Stimulated activated CD4-positive, alpha-beta T cell treated with anti-CD3 and anti-CD28 coated beads, Interleukin-12 subunit alpha, Interleukin-12 subunit beta, amount 100 ng/mL, for 48 hours (primary cell): ENCODE results near the gene MRTFB.
"Not testable (repeated sequence)": the region's sequence is repeated elsewhere in the genome, so short reads cannot be mapped to it uniquely, and the experiment has no call there.

Source experiments
- DNase-seq, 3 donors: peaks; one replicate each; pipeline ENCODE4 v3.0.0-alpha.2; 2020; ENCODE audit warnings: low read depth in 2 of 3, low spot score in 1 of 3

Gene MRTFB

DNA sequence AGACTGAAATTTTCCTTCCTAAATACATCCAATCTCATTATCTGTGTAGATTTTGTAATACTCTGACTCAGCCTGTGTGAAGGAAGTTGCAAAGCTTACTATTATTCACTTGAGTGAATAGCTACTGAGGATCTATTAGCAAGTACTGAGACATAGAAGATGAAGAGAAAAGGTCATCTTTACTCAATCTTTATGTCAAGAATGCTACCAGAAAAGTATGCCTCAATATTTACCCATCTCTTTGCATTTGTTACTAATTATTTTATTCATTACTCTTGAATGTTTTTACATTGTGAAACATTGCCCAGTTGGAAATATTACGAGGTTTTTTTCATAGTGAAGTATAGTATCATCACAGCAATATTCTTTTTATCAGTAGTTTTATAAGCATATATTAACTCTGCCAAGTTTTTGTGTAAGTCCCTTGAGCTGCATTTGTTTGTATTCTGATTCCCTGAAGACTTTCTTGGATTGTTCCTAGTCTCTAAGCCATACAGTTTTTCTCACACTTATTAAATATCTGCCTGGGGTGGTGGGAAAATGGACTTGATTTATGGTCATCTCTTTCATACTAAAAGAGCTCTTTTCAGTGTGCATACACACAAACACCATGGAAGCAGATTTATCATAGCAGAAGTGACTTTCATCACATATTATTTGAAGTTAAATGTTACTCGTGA is 110.4 kb downstream of the MRTFB start:
- no peak for DNase-seq

DNA sequence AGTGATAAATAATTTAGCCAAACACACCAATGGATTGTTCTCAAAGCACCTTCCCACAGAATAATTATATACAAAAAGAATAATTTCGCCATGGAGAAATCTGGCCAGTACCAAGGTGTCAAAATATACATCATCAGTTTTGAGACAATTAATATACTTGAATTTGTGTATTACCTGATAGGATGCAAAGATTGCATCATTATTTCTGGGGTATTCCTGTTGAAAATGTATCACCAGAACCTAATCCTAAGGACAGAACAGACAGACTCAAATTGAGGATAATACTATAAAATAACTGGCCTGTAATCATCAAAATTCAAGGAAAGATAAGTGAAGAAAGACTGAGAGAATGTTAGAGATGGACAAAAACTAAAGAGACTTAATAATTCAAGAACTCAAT is 111.9 kb downstream of the MRTFB start:
- DNase-seq, result no peak

DNA sequence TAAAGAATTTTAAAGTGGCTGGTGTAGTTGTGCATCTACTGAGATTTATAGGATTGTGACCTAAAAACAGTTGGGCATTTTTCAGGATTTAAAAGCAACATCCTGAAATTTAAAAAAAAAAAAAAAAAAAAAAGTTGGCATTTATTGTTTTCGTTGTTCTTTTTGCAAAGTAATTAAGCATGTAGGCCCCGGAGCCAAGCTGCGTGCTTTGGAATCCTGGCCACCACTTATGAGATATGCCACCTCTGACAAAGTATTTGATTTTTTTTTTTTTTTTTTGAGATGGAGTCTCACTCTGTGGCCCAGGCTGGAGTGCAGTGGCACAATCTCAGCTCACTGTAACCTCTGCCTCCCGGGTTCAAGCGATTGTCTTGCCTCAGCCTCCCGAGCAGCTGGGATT is 112.8 kb downstream of the MRTFB start:
- DNase-seq, result not testable (repeated sequence)

DNA sequence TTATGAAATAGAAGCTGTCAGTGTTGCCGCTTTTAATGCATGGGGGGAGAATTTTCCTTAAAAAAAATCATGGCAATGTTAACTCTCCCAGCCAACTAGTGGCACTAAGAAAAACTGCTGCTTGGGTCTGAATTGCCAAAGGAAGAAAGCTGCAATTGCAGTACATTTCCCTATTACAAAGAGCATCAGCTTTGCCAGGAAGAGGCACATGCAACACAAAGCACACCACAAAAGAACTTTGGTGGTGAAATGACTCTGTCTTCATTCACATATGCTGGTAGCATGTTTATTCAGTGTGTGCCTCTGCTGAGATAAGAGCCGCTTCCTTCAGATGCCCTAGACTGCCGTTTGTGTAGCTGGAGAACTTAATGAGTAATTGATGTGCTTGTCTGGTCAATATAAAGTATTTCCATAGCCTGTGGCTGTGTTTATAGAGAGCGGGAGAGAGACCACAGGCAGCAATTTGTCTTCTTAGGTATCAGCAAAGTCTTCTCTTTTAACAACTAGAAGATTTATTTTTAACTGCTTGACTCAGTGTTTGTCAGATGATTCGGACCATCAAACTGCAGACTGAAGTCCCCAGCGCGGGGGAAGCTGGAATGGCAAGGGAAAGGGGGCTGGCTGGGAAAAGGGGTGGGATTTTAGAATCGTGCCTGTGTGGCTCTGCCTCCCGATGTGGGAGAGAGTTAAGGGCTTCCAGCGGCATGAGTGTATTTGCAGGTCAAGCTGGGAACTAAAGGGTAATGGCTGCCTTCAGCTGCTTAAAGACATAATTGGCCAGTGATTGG is 115.1 kb downstream of the MRTFB start:
- peak in 1 of 3 donors; percentile 8 for DNase-seq

DNA sequence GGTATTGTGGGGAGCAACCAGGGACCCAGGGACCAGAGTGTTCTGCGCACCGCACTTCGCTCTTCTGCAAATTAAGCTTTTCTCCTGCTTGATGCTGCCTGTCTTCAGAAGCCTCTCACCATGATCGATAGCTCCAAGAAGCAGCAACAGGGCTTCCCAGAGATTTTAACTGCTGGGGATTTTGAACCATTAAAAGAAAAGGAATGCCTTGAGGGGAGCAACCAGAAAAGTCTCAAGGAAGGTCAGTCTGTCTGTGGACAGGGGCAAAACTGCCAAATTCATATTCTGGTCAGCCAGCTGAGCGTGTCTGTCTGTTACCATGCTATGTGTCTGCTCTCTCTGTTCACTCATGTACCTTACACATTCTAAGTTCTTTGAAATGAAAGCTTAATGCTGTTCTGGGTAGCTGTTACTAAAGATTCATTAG is 115.7 kb downstream of the MRTFB start:
- no peak for DNase-seq

DNA sequence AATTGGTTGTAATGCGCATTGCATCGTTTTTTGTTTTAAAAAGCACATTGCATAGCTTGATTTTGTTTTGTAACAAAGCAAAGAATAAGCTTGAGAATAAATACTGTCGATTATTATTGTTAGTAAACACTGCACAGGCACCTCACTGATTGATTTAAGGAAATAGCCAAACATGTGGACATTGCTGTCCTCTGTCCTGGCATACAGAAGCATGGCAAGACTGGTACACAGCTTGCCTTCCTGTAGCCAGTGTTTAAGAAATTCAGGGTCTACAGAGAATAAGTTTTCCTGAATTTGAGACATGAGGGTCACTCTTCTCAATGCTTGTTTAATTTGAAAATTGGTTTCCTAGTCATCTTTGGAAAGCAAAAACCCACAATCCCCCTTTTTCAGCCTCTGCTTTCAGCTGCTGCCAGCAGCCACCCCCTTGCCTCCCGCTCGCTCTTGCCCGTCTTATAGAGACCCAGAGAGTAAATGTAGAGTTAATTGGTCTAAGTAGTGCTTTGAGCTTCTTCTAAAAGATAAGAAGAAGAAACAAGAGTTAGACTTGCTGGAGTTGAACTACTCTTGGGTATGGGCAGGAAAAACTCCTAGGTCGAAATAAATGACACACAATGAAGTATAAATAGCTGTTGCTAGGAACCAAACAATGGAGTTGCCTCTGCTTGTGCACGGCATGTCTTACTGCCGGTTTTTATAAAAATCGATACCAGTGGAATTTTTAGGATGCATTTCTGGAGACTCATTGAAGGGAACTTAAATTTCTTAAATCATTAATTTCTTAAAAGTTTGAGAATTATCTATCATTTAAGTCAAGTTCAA is 116.6 kb downstream of the MRTFB start:
- DNase-seq, result no peak

DNA sequence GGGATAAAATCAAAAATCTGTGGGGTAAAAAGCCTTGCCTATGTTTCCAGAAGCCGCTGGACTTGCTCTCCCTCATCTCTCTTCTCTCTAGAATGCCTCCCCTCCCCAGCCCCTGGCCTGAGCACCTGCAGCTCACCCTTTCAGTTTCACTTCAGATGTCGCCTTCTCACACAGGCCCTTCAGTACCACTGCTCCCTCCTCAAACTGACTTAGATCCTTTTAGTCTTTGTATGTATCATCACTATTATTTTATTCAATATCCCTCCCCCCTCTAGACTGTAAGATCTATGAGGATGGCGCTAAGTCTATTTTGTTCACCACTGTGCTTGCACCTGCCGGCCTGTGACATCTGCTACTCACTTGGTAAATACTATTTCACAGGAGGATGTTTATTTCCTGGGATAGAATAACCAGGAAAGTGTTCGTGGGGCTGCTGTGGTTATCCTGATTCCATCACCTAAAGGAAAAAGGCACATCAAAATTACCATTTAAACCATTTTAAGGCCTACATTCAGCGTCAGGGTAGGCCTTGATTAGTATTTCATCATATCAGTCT is 122.3 kb downstream of the MRTFB start:
- DNase-seq, result peak in 1 of 3 donors; percentile 6

DNA sequence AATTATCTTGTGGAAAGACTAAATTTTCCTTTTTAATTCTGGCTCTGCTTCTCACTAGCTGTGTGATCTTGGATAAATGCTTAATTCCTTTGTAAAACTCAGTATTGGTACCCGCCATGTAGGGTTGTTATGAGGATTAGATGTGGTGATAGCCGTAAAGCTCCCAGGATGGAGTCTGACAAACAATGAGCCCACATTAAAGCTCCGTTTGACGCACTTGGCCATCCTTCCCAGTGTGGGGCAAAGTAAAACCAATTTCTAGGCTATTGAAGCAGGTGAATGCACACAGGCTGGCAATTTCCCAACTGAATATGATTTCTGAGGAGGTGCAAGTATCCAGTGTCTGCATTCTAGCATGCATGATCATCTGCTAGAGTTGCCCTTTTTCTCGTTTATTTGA is 123.6 kb downstream of the MRTFB start:
- DNase-seq, result no peak

DNA sequence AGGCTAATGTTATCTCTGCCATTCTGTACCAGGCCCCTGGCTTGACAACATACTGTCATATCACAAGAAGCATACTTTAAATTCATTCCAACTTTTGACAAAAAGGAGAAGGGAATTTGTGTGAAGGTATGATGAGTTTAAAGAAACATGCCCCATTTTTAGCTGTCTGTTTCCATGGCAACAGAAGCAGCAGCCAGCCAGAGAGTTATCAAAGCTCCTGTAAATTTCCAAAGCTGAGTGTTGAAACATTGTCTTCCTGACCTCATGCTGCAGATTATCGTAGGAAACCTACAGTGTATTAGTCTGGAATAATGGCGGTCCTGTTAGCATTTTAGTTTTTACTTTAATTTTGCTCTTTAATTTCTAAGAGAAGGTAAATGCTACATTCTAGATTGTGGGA is 124.9 kb downstream of the MRTFB start:
- DNase-seq, result no peak

DNA sequence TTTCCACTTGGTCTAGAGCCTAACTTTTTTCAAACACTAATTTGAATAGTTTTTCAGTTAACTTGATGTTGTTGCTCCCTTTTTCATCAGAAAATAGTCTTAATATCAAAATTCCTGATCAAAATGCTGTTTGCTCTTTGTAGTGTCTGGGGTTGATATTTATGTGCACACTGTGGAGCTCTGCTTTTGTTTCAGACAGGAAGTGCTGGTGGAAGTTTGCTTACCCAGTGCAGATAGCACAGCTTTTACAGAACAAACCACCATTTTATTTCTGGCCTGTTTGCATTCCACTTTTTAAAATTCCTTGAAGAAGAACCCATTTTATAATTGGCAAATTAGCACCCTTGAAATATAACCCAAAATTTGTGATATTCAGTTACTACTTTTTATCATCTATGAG is 125.4 kb downstream of the MRTFB start:
- no peak for DNase-seq

DNA sequence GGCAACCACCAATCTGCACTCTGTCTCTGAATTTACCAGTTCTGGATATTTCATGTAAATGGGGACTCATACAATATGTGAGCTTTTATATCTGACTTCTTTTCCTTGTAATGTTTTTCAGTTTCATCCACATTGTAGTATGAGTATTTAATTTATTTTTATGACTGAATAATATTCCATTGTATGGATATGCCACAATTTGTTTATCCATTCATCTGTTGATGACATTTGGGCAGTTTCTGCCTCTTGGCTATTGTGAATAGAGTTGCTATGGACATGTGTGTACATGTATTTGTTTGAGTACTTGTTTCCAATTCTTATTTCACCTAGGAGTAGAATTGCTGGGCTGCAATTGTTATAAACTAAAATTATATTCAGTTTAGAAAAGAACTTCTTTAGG is 126.9 kb downstream of the MRTFB start:
- no peak for DNase-seq

DNA sequence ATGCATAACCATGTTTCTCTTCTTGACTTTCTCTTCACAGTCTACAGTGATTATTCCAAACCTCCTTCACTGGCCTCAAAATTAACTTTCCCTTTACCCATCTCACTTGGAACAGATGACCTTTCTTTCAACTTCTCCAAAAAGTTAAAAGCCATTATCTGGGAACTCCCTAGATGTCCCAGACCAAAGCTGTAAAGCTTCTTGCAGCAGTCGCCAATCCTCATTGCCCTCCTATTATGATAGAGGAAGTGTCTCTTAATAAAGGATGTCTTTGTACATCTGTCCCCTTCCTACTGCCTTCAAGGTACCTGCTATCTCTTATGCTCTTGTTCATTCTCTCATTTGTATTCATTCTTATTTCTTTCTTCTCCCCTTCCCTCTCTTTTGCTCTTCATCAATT is 127.5 kb downstream of the MRTFB start:
- no peak for DNase-seq

DNA sequence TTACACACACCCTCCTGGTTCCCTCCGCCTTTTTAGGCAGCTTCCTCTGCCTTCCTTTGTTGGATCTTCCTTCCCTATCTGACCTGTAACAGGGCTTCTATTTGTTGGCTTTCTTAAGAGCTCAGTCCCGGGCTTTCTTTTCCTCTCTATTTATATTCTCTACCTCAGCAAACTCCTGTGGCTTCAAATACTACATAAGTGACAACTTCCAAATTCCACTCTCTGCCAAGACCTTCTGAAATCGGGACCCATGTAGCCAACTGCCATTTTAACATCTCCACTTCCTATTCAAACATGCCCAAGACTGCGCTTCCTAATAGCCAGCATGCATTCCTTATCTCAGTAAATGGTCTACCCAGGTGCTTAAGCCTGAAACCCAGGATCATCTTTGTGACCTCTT is 128.1 kb downstream of the MRTFB start:
- no peak for DNase-seq

DNA sequence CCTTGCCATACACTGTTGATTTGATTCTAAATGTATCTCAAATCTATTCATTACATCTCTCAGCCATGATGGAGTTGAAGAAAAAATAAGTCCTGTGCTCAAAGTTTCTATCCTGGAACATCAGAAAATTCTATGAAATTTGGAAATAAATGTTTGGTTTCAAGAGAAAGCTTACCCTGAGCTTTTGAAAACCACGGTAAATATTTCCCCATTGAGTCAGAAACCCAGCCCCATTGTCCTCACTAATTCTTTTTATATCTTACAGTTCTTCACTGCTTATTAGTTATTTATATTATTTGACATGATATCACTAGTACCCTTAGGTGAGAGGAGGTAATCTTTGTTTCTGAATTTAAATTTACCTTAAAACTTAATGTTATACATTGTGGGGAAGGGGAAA is 128.5 kb downstream of the MRTFB start:
- DNase-seq, result no peak

DNA sequence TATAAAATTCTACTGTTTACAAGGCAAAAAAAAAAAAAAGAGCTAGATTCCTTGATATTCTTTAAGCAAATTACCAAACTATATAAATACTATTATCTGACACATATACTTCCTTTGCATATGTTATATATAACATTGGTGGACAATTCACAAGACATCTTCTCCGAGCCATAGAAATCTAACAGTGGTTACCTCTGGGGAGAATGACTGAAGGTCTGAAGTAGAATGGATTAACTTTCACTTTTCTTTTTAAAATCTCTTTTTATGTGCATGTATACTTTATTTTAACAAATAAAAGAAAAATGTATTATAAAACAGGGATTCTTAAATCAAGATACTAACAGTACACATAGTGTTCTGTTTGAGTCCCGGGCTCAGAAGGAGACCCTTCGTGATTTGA is 131.0 kb downstream of the MRTFB start:
- no peak for DNase-seq

DNA sequence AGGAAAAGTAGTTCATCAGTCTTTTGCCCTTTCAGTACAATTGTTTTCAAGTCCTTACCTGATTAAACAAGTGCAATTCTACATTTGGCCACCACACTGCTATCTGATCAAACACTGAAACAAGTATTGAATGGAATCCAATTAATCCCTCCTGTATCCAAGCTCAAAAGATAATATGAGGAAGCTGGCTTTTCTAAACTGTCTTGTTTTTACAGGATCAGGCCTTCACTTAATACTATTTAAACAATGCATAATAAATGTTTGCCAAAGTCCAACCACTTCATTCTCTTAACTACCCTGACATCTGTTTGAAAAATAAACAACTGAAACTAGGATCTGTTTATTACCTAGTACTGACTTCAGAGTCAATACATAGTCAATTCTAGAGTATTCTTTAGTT is 131.6 kb downstream of the MRTFB start:
- no peak for DNase-seq

DNA sequence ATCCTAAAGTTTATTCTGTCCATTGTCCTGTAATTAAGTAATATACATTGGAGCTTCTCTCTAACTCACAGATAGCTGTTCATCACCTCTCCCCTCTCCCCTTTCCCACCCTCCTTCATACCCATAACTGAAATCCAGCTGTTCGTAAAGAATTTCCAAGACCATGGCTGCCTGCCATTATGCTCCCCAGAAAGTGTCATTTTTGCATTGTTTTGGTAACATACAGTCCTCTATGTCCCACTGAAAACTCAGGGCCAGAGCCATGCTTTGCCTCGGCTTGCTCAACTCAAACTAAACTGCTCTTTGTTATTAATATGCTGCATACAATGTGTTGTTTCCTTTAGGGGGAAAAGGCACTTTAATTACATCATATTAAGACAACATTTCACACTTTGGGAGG is 132.0 kb downstream of the MRTFB start:
- DNase-seq, result no peak

DNA sequence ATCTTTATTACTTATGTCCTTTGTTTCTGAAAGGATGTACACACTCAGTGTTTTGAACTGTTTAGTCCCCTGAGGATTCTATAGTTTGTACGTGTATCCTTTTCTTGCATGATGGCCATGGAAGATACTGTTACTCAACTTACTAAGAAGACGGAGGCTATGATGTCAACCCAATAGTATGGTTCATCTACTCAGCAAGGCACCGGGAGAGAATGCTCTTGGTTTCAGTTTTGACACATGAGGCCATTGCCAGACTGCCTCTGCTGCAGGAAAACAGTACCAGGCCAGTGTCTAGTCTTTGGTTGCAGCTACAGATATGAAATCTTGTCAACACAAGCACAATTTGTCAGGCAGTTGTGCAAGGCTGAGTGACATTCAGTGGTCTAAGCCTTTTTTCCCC is 134.5 kb downstream of the MRTFB start:
- no peak for DNase-seq

DNA sequence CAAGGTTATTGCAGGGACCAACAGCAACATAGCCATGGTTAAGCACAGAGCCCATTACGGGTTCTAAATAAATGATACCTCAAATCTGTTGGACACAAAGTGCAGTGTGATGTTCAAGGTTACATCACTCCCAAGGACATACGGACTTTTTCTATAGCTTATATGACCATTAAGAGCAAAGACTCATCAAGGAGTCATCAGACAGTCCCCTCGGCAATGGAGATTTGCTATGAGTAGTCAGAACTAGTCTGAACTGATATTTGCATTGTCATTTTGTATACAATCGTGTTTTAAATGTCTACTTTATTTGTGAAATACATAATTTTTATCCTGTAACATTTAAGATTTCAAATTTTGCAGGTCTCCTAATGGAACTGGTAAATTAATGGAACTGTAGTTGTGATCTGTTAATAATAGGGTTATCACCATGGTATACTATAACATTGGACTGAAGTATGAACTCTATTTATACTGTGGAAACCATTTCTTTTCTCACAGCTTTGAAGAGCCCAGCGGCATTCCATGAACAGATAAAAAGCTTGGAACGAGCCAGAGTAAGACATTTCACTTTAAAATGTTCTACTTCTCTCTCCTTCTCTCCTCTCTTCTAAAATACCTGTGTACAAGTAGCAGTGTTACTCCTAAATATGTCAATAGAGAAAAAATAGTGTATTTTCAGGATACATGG is 140.9 kb downstream of the MRTFB start:
- no peak for DNase-seq

DNA sequence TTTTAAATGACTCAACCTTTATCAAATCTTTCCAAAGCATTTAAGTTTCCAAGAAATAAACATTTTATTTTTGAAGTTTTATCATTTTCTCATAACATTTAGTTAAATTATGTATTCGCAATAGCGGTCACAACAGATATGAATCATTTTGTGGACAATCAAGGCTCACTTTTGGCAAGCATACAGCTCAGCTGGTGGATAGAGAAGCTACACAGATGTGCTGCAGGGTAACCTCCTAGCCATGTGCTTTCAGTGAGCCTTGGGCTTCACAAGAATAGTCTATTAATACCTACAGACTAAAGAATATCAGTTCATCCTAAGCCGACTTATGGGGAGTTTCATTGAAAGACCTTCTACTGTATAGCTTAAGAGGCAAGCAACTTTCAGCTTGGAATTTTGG is 144.8 kb downstream of the MRTFB start:
- no peak for DNase-seq

DNA sequence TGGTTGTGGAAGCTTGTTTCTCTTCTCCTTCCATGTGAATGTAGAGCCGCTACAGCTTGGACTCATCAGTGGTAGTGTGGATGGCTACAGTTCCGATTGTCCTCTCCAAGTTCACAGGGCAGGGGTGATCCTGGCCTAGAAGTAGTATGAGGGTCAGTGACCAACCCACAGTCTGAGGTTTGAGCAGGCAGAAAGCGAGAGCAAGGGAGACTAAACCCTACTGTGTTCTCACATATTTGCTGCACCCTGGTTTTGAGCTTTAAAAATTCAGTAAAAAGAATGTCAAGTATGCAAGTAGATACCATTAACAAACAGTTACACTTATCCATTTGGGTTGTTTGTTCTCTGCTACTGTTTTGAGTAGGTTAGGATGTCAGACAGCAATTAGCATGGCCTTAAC is 148.9 kb downstream of the MRTFB start:
- DNase-seq, result no peak
